HG02870 (cell line): Measurements from ENCODE around the gene TRPT1.
A peak's percentile ranks its signal among the peaks of the same experiment; 100 is the strongest.

Experiments used
- ATAC-seq: cut with Tn5 transposase; IDR thresholded peaks from one replicate; pipeline ENCODE4 v1.9.1; 2021; ENCODE audit warnings: mild to moderate bottlenecking, moderate library complexity; ENCODE audit not compliant: unreplicated experiment

TRPT1 gene

GRCh38 chr11:64231546-64231945 lies 5.6 kb upstream of the TRPT1 start:
- no peak for ATAC-seq

DNA sequence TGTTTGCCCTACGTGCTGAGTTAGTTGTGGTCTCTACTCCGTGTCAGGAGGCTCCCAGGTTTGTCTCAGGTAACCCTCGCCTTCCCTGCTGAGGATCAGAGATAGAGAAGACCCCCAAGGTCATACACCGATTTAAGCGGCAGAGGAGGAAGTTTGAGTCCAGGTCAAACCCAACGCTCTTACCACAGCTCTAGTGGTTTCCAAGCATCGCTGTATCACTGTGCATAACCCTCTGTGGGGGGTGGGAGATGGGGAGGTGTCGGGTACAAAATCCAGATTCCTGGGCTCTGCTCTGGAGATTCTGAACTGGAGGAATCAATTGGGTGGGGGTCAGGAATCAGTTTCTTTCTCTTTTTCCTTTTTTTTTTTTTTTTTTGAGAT lies 5.0 kb upstream of the TRPT1 start:
- no peak for ATAC-seq

DNA sequence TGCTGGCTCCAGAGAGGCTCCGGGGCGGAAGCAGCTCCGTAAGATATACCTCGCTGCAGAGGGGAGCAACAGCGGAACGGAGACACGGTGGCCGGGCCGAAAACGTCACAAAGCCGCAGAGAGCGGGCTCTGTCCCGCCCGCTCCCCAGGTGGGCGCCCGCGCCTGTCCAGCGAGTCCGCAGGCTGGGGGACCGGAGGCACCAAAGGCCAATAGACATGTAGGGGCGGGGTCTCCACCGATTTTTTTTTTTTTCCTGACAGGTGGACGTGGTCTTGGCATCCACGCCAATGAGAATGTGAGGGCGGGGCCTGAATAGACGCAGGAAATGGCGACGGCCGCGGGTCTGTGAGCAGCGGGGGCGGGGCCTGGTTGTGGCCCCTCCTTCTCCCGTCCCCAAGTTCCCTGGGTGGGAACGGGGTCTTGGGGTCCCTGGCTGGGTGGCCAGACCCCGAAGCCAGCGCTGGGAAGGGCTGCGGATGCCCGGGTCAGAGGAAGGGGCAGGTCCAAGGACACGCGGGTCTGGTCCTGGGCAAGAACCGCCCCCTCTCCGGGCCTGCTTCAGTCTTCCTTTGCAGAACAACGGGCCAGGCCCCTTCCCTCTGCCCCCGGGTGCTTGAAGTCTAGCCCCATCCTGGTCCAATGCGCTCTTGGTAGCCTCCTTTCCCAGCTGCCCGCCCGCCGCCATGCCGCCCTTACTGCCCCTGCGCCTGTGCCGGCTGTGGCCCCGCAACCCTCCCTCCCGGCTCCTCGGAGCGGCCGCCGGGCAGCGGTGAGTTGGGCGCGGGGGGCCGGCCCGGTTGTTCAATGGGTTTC lies 4.4 kb upstream of the TRPT1 start, which contains the start of gene DNAJC4:
Gene DNAJC4 (plus strand): TSS at position 378 of the 814 bp plus-strand sequence. CDS start 307 bp downstream, at position 685.
- peak; percentile 46 for ATAC-seq

DNA sequence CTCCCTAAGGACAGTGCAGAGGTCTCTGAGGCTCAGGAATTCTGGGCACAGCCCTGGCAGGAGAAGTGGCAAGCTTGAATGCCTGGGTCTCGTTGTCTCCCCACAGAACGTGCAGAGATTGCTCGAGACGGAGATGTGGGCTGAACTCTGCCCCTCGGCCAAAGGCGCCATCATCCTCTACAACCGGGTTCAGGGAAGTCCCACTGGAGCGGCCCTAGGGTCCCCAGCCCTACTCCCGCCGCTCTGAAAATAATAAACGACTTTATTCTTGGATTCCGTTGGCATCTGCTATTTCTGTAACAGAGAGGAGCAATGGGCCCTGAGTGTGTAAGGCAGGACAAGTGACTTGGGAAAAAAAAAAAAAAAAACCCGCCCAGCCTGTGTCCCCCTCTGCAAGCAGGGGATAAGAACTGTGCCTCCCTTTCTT lies 3.8 kb upstream of the TRPT1 start:
- ATAC-seq = no peak

- ATAC-seq = no peak
Observed at GRCh38 chr11:64229090-64229743, 3.2 kb upstream of the TRPT1 start.

DNA sequence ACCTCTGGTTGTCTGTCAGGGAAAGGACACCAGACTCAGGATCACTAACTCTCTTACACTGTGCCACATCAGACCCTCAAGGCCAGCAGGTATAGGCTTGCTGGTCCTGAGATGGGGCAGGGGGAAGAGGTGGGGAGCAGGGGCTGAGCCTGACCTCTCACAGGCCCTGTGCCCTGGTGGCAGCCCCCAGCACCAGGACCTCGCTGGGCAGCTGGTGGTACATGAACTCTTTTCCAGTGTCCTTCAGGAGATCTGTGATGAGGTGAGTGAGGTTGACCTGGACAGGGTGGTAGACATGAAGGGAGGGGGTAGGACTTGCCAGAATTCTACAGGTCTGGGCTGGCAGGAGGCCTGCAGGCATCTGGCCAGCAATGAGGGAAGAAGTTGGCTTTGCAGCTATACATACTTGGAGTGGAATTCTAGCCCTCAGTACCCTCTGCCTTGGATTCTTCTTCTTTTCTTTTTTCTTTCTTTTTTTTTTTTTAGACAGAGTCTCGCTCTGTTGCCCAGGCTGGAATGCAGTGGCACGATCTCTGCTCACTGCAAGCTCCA lies 1.5 kb upstream of the TRPT1 start:
- ATAC-seq = no peak

DNA sequence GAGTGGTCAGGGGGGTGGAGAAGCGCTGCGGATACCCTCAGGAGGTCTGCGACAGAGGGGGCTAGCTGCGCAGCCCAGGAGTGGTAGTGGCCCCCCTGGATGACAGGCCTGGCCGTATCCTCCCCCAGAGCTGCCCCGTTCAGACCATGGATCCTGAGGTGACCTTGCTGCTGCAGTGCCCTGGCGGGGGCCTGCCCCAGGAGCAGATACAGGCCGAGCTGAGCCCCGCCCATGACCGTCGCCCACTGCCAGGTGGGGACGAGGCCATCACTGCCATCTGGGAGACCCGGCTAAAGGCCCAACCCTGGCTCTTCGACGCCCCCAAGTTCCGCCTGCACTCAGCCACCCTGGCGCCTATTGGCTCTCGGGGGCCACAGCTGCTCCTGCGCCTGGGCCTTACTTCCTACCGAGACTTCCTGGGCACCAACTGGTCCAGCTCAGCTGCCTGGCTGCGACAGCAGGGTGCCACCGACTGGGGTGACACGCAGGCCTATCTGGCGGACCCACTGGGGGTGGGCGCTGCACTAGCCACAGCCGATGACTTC lies 593 bp upstream of the TRPT1 start:
- no peak for ATAC-seq

DNA sequence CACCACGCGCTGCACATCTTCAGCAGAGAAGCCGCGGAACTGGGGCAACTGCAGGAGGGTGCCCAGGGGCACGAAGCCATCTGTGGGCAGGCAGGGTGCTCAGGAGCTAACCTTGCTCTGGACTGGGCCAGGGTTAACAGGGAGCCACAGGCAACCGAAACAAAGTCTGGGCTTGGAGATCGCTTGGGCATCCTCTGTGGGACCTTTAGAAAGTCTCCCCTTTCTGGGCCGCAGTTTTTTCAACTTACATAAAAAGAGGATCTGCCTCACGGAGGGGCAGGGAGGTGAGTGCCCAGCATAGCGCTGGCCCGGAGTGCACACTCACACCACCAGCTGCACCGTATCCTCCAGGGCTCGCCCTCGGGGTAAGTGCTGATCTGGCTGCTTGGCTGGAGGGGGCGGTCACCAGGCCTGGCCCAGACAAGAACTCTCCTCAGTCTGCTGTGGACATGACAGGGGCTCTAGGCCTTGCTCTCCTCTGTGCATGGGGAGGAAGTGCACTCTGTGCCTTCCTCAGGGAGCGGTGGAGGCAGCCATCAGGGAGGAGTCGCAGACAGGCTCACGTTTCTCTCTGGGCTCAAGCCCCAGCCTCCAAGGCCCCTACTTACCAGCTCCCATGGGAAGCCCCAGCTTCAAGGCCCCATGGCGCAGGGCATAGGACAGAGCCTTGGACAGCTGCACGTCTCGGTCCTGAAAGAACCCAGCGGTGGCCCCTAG lies 937 bp downstream of the TRPT1 start:
- ATAC-seq = no peak

DNA sequence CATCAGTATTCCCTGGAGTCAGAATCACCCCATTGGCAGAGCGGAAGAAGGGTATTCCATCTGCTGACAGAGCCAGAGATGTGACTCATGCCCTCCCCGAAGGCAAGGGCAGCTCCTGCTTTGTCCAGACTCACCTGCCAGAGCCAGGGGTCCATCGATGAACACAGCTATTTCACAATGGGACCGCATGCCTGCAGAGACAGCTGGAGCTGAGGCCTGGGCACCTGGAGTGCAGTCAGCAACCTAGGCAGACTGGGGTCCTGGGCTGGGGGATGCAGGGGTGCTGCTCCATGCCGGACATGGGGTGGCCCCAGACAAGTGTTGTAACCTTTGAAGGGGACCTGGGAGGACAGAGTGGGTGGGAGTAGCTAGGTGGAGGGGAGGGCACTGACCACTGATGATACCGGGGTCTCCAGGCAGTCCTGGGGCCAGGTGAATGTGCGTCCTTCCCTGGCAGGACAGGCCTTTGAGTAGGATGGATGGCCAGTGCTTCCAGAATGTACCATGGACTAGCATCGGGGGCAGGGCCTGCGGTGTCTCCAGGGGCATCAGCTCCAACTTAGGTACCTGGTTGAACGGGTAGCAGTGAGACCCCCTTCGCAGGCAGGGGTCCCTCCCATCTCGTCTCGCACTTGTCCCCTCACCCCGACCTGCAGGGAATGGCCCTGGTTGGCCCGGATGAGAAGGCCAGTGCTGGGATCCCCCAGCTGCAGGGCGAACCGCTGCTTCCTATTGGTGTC lies 1.7 kb downstream of the TRPT1 start:
- ATAC-seq = no peak

DNA sequence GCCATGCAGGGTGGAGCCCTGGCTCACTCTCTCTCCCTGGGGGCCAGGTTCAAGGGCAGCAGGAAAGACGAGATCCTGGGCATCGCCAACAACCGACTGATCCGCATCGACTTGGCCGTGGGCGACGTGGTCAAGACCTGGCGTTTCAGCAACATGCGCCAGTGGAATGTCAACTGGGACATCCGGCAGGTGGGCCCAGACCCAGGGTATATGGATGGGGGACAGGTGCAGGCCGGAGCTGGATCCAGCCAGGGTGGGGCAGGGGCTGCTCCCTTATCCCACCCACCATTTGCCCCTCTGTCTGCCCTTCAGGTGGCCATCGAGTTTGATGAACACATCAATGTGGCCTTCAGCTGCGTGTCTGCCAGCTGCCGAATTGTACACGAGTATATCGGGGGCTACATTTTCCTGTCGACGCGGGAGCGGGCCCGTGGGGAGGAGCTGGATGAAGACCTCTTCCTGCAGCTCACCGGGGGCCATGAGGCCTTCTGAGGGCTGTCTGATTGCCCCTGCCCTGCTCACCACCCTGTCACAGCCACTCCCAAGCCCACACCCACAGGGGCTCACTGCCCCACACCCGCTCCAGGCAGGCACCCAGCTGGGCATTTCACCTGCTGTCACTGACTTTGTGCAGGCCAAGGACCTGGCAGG lies 2.9 kb downstream of the TRPT1 start:
- ATAC-seq = no peak

DNA sequence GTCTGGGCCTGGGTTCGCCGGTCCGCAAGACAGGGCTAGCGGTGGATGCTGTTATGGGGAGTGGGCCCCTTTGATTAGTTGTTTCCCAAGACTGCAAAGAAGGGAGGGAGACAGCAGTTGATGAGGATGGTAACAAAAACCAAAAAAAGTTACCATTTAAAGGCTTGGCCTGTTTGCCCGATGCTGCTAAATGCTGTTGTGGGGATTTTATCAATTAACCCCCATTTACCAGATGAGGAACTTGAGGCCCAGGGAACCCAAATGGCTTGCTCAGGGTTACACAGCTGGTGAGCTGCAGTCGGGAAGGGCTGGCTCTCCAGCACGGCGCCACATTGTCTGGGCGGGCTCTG lies 3.4 kb downstream of the TRPT1 start:
- ATAC-seq = no peak

GRCh38 chr11:64220798-64221197 lies 5.2 kb downstream of the TRPT1 start:
- no peak for ATAC-seq

DNA sequence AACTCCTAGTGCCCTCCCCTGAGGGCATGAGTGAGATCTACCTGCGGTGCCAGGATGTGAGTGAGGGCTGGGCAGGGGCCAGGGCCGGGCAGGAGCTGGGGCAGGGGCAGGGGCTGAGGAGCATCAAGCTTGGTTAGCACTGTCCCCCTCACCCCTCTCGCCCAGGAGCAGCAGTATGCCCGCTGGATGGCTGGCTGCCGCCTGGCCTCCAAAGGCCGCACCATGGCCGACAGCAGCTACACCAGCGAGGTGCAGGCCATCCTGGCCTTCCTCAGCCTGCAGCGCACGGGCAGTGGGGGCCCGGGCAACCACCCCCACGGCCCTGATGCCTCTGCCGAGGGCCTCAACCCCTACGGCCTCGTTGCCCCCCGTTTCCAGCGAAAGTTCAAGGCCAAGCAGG lies 5.7 kb downstream of the TRPT1 start:
- no peak for ATAC-seq

GRCh38 chr11:64219755-64220154 lies 6.2 kb downstream of the TRPT1 start:
- no peak for ATAC-seq

- ATAC-seq = no peak
Observed at GRCh38 chr11:64219354-64219684, 6.7 kb downstream of the TRPT1 start.

DNA sequence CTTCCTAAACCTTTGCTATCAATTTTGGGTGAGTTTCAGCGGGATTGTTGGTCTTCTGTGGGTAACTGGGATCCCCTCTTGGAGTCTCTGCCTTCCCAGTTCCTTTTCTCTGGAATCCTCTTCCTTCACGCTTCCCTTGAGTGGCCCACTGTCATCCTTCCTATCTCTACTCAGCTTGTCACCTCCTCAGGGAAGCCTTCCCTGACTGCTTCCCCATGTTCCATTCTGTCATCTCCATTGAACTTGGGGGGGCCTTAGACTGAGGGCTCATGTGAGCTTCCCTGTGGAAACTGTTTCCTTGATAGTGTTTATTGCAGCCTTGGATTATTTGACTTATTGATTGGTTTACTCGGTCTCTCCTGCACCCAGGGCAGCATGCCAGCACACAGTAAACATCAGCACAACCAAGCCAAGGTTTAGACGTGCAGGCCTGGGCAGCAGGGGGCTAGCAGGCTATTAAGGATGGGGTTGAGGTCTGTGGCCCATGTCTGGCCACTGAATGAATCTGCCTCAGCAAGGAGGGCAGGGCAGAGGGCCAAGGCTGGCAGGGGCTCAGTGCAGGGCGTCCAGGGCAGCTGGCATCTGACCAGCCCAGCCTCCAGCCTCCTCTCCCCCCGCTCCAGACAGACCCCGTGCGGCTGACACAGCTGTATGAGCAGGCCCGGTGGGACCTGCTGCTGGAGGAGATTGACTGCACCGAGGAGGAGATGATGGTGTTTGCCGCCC lies 7.2 kb downstream of the TRPT1 start:
- ATAC-seq = no peak

- no peak for ATAC-seq
Observed at GRCh38 chr11:64216879-64217278, 9.1 kb downstream of the TRPT1 start.

GRCh38 chr11:64211181-64211872 lies 14.7 kb downstream of the TRPT1 start:
- ATAC-seq = no peak
